A549 treated with dexamethasone at 1 μM for 4 hours (cell line): Measurements from ENCODE around the gene HSD17B2. TPM values are rescaled to one million over a fixed set of nuclear protein-coding genes. Genes with fewer than 3 reads are reported as not detected.

Experiments used
- total RNA-seq: library from RNA; stranded (reverse); fragments of 200-300 nt; extraction: Qiagen RNA extraction; gene quantifications from 5 replicates; pipeline ENCODE4 v1.2.3, GENCODE V29; 2022

HSD17B2 gene, protein sequence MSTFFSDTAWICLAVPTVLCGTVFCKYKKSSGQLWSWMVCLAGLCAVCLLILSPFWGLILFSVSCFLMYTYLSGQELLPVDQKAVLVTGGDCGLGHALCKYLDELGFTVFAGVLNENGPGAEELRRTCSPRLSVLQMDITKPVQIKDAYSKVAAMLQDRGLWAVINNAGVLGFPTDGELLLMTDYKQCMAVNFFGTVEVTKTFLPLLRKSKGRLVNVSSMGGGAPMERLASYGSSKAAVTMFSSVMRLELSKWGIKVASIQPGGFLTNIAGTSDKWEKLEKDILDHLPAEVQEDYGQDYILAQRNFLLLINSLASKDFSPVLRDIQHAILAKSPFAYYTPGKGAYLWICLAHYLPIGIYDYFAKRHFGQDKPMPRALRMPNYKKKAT
- total RNA-seq, result 0.08 to 0.14 TPM (median 0.09 TPM) in 3 of 5 replicates, not detected in the others

GRCh38 chr16:82034981-82035612, at the start of gene HSD17B2:
Gene HSD17B2, plus strand, starts transcription at chr16:82035253. Its CDS starts 172 bp downstream, at chr16:82035425.

GRCh38 chr16:82011199-82011641, 23.8 kb upstream of the HSD17B2 start, which contains the start of gene SDR42E1:
Gene SDR42E1, minus strand, starts transcription at chr16:82011470. Its CDS starts 10,612 bp downstream, at chr16:82000858.

Other genes with a start within 250 kb of the HSD17B2 start
- gene SDR42E1, start 23.8 kb upstream of the HSD17B2 start, total RNA-seq, result 1.0 to 1.6 TPM (median 1.5 TPM) in 5 replicates
- gene MPHOSPH6, start 135.0 kb downstream of the HSD17B2 start, total RNA-seq, result 28.4 to 44.6 TPM (median 29.2 TPM) in 5 replicates